ENCODE measurements around the gene RYR1. TPM values are rescaled to one million over a fixed set of nuclear protein-coding genes. Genes with fewer than 3 reads are reported as not detected.

Gene RYR1
- total and polyA plus RNA-seq, 11 donors: 0.44 to 2.1 (median 0.86) TPM

DNA sequence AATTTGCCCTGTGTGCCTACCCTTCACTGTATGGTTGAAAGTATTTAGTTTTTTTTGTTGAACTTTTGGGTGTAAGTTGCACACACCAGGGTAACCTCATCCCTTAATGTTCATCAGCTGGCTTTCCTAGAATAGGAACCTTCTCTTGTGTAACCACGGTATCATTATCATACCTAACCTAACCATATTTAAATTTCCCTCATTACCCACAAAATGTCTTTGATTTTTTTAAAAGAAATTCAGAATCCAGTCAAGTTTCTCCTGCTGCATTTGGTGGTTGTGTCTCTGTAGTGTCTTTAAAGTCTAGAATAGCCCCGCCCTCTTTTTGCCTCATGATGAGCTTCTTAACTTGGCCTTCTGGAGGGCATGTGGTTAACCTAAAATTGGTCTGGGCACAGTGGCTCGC, 80.3 kb downstream of the RYR1 start:
- ATAC-seq (no peak), DNase-seq (no peak)
- no peak overlapping the region for H3K4me3 ChIP-seq
- H3K27me3 ChIP-seq: peaks cover 0 to 9% (median 4%) of the 10 kb centered on the region in 9 donors
- no peak overlapping the region for H3K27ac ChIP-seq
- H3K9me3 ChIP-seq: no peaks in the 10 kb centered on the region
- 80 to 84% (median 81%) methylated on average over 3 of the region's 3 CpGs for WGBS, 4 donors
- TF ChIP-seq POLR2A (IDR thresholded peaks at IDR 0.05): no peak
- H3K4me1 ChIP-seq: peaks cover 0 to 7% (median 1%) of the 10 kb centered on the region in 12 donors
- H3K36me3 ChIP-seq: no peaks in the 10 kb centered on the region
- intact Hi-C loops (cut with DNase I): loop anchor here in 4 of 10 donors (2.0 to 10.0 kb wide), 3 partner anchors 109 to 421 kb away; partner anchors contain the start of genes FAM98C (in 3 of the 4), MRPS12 (in 1 of the 4) and SARS2 (in 1 of the 4)

DNA sequence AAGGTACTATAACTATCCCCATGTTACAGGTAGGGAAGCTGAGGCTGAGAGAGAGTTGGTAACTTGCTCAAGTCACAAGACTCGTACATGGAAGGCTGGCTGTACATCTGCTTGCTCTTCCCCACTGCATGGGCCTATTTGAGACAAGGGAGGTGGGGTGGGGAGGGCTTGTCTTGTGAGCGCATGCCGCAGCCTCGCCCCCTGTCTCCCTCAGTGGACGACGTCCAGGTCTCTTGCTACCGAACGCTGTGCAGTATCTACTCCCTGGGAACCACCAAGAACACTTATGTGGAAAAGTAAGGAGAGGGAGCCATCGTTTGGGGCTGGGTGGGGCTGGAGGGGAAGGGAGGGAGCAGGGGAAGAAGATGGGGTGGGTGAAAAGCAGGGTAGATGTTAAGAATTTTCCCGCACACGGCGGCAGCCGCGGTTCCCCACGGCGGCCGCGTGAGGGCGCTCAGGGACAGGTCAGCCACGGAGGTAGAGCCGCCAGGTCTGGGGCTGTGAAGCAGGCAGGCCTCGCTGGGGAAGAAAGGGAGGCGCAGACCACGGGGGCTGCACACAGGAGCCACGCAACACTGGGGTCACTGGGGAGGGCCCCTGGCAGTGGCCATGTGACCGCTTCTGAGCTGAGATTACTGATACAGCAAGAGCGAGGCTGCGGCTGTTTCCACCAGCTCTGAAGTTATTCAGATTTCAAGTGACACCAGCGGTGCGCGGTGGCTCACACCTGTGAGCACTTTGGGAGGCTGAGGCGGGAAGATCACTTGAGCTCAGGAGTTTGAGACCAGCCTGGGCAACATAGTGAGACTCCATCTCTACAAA, 81.5 kb downstream of the RYR1 start:
- H3K4me3 ChIP-seq: no peak overlapping the region
- DNase-seq: peak; percentile 30 to 81 (median 58)
- intact Hi-C loops (cut with DNase I): loop anchor here in 4 of 10 donors (2.0 to 10.0 kb wide), 3 partner anchors 110 to 420 kb away; partner anchors contain the start of genes FAM98C (in 3 of the 4), MRPS12 (in 1 of the 4) and SARS2 (in 1 of the 4)

DNA sequence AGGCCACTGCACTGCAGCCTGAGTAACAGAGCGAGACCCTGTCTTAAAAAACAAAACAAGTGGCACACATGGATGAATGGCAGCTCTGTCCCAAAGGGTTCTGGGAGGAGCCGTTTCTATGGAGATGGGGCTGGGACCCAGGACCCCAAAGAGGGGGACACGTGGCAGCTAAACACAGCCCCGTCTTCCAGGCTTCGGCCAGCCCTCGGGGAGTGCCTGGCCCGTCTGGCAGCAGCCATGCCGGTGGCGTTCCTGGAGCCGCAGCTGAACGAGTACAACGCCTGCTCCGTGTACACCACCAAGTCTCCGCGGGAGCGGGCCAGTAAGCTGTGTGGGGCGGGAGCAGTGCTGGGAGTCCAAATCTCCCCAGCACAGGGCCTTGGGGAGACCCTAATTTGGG, 82.4 kb downstream of the RYR1 start:
- Histone ChIP-seq H3K4me3 (no peak overlapping the region), H3K27ac (no peak overlapping the region), H3K9me3 (no peaks in the 10 kb centered on the region), H3K36me3 (no peaks in the 10 kb centered on the region), H3K27me3 (peaks cover 0 to 9% (median 0%) of the 10 kb centered on the region in 9 donors), H3K4me1 (peaks cover 0 to 7% (median 1%) of the 10 kb centered on the region in 12 donors)
- 74 to 82% (median 80%) methylated on average over 4 to 17 of the region's 17 CpGs for WGBS, 4 donors
- ATAC-seq (no peak), DNase-seq (peak in 1 of 5 donors; percentile 66)
- intact Hi-C loops (cut with DNase I): loop anchor here in 4 of 10 donors (2.0 to 10.0 kb wide), 3 partner anchors 111 to 419 kb away; partner anchors contain the start of genes FAM98C (in 3 of the 4), MRPS12 (in 1 of the 4) and SARS2 (in 1 of the 4)
- TF ChIP-seq POLR2A (IDR thresholded peaks at IDR 0.05): no peak
- TF ChIP-seq, protein P1, sequence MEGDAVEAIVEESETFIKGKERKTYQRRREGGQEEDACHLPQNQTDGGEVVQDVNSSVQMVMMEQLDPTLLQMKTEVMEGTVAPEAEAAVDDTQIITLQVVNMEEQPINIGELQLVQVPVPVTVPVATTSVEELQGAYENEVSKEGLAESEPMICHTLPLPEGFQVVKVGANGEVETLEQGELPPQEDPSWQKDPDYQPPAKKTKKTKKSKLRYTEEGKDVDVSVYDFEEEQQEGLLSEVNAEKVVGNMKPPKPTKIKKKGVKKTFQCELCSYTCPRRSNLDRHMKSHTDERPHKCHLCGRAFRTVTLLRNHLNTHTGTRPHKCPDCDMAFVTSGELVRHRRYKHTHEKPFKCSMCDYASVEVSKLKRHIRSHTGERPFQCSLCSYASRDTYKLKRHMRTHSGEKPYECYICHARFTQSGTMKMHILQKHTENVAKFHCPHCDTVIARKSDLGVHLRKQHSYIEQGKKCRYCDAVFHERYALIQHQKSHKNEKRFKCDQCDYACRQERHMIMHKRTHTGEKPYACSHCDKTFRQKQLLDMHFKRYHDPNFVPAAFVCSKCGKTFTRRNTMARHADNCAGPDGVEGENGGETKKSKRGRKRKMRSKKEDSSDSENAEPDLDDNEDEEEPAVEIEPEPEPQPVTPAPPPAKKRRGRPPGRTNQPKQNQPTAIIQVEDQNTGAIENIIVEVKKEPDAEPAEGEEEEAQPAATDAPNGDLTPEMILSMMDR (IDR thresholded peaks at IDR 0.05): no peak

More for the DNA sequence above, 81.5 kb downstream of the RYR1 start:
- H3K27me3 ChIP-seq: peaks cover 0 to 9% (median 0%) of the 10 kb centered on the region in 9 donors
- peaks cover 0 to 7% (median 1%) of the 10 kb centered on the region in 12 donors for H3K4me1 ChIP-seq
- H3K9me3 ChIP-seq: no peaks in the 10 kb centered on the region
- H3K36me3 ChIP-seq: no peaks in the 10 kb centered on the region
- H3K27ac ChIP-seq: no peak overlapping the region
- TF ChIP-seq, protein P1 (IDR thresholded peaks at IDR 0.05): peak; percentile 76 to 88 (median 82)
- TF ChIP-seq POLR2A (IDR thresholded peaks at IDR 0.05): no peak
- 19 to 24% (median 23%) methylated on average over 30 to 32 of the region's 32 CpGs for WGBS, 4 donors
- ATAC-seq: peak in 3 of 4 donors; percentile 69 to 82 (median 70)

DNA sequence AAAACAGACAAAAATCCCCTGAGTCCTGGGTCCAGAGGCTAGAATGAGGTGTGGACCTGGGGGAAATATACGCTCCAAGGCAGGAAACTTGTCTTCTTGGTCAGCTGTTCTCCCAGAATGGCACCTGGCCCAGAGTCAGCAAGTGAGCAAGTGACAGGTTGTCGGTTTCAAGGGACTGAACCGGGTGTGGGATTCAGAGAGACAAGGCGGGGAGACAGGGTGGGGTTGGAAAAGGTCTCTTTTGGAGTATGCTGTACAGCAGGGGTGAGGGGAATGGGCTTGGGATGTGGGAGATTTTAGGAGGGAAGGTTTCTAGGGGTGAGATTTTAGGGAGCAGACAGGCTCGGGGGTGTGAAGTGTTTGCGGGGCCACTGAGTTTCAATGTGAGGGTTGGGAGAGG, 83.3 kb downstream of the RYR1 start:
- no peak overlapping the region for H3K27ac ChIP-seq
- no peak for ATAC-seq
- H3K9me3 ChIP-seq: no peaks in the 10 kb centered on the region
- peaks cover 0 to 9% (median 0%) of the 10 kb centered on the region in 9 donors for H3K27me3 ChIP-seq
- intact Hi-C loops (cut with DNase I): loop anchor here in 3 of 10 donors (10.0 kb wide), 2 partner anchors 112 to 418 kb away; partner anchors contain the start of genes FAM98C (in 2 of the 3), MRPS12 (in 1 of the 3) and SARS2 (in 1 of the 3)
- WGBS, 4 donors: 67 to 76% (median 74%) methylated on average over 6 of the region's 6 CpGs
- no peaks in the 10 kb centered on the region for H3K36me3 ChIP-seq
- TF ChIP-seq, protein P1 (IDR thresholded peaks at IDR 0.05): no peak
- TF ChIP-seq POLR2A (IDR thresholded peaks at IDR 0.05): no peak
- H3K4me1 ChIP-seq: peaks cover 0 to 7% (median 1%) of the 10 kb centered on the region in 12 donors
- peak in 1 of 5 donors; percentile 2 for DNase-seq
- H3K4me3 ChIP-seq: no peak overlapping the region
